PC-3 (cell line): ENCODE measurements around the gene PALM2AKAP2.

Experiments
- EZH2 ChIP-seq: fragments of 300-600 bp; sonication (generic); IDR thresholded peaks from one replicate; pipeline ENCODE4 v1.6.1; 2017; ENCODE audit warnings: antibody characterized with exemption, mild to moderate bottlenecking, low read length; ENCODE audit not compliant: unreplicated experiment
- EZH2phosphoT487 ChIP-seq: fragments of 300-600 bp; sonication (generic); IDR thresholded peaks from 2 replicates; pipeline ENCODE4 v1.6.1; 2018; ENCODE audit warnings: mild to moderate bottlenecking, antibody characterized with exemption, low read length, borderline replicate concordance
- TF ChIP-seq, protein P1 (sequence below): fragments of 300-600 bp; sonication (generic); conservative IDR thresholded peaks from 2 replicates; pipeline ENCODE4 v1.5.1; 2017; ENCODE audit warnings: antibody characterized with exemption, low read depth, mild to moderate bottlenecking, low read length

- TF ChIP-seq, protein P1, sequence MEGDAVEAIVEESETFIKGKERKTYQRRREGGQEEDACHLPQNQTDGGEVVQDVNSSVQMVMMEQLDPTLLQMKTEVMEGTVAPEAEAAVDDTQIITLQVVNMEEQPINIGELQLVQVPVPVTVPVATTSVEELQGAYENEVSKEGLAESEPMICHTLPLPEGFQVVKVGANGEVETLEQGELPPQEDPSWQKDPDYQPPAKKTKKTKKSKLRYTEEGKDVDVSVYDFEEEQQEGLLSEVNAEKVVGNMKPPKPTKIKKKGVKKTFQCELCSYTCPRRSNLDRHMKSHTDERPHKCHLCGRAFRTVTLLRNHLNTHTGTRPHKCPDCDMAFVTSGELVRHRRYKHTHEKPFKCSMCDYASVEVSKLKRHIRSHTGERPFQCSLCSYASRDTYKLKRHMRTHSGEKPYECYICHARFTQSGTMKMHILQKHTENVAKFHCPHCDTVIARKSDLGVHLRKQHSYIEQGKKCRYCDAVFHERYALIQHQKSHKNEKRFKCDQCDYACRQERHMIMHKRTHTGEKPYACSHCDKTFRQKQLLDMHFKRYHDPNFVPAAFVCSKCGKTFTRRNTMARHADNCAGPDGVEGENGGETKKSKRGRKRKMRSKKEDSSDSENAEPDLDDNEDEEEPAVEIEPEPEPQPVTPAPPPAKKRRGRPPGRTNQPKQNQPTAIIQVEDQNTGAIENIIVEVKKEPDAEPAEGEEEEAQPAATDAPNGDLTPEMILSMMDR: no peak
- no peak for TF ChIP-seq EZH2phosphoT487
- no peak for TF ChIP-seq EZH2
Measured at GRCh38 chr9:109828254-109828653, 48.3 kb downstream of the PALM2AKAP2 start.
